DOHH2 (cell line): ENCODE data around the gene UNC45A.

Source experiments
- CTCF ChIP-seq: fragments of 200-600 bp; sonication (generic); IDR thresholded peaks from one replicate; pipeline ENCODE4 v1.5.1; 2014; ENCODE audit warnings: antibody characterized with exemption, mild to moderate bottlenecking, low read depth, low read length; ENCODE audit not compliant: poor library complexity, severe bottlenecking
- EZH2phosphoT487 ChIP-seq: fragments of 200-600 bp; sonication (generic); IDR thresholded peaks from 2 replicates; pipeline ENCODE4 v1.6.1; 2017; ENCODE audit warnings: borderline replicate concordance, mild to moderate bottlenecking, antibody characterized with exemption, low read length, moderate library complexity, mixed read lengths

- TF ChIP-seq CTCF (no peak), EZH2phosphoT487 (no peak)
These were observed 32.1 kb downstream of the UNC45A start for GRCh38 chr15:90967206-90967605.
